HepG2 (cell line): Measurements from ENCODE around the gene PTGIS. TPM values are rescaled to one million over a fixed set of nuclear protein-coding genes. Genes with fewer than 3 reads are reported as not detected.
A peak's percentile ranks its signal among the peaks of the same experiment; 100 is the strongest.

ENCODE experiments used
- NAIF1 ChIP-seq: sonication (generic); formaldehyde crosslinking; IDR thresholded peaks from 2 replicates; pipeline ENCODE4 v1.5.0; 2020; ENCODE audit warnings: mild to moderate bottlenecking, missing genetic modification reagents, borderline replicate concordance
- NCOA1 ChIP-seq: sonication (generic); formaldehyde crosslinking; IDR thresholded peaks from 2 replicates; pipeline ENCODE4 v1.9.0; 2021; ENCODE audit warnings: missing genetic modification reagents
- NFKBIZ ChIP-seq: IDR thresholded peaks from 2 replicates; pipeline ENCODE4 v1.6.1; 2018; ENCODE audit warnings: missing genetic modification reagents, missing compliant biosample characterization
- TMF1 ChIP-seq: sonication (generic); formaldehyde crosslinking; IDR thresholded peaks from 2 replicates; pipeline ENCODE4 v1.8.1; 2022; ENCODE audit warnings: low read depth, missing genetic modification reagents
- ZNF142 ChIP-seq: sonication (generic); formaldehyde crosslinking; IDR thresholded peaks from 2 replicates; pipeline ENCODE4 v1.4.0; 2020; ENCODE audit warnings: missing genetic modification reagents
- ZNF143 ChIP-seq: sonication (generic); formaldehyde crosslinking; IDR thresholded peaks from 2 replicates; pipeline ENCODE4 v1.4.0; 2020; ENCODE audit warnings: missing genetic modification reagents
- polyA plus RNA-seq, 8 experiments: library from polyadenylated mRNA; depleted of rRNA in 3 of 8; stranded (reverse) in 7 of 8; unstranded in 1 of 8; fragments of >200 nt; fragmentation: Illumina TruSeq in 4 of 8; extraction: Trizol in 4 of 8; gene quantifications; 2 replicates each; pipeline versions ENCODE4 v1.2.1 to v1.2.3, GENCODE V29; 2011 to 2016; ENCODE audit warnings: low read depth in 4 of 8, missing spikeins in 1 of 8, mixed read lengths in 1 of 8; ENCODE audit not compliant: insufficient read depth in 1 of 8
- total RNA-seq, 5 experiments: library from RNA; depleted of rRNA; stranded (reverse); fragments of >200 nt; fragmentation: Illumina TruSeq; extraction: Trizol; gene quantifications; 2 replicates each; pipeline ENCODE4 v1.2.3, GENCODE V29; 2016; ENCODE audit warnings: low read depth in 1 of 5
- TF ChIP-seq, protein P1 (sequence below): sonication (generic); formaldehyde crosslinking; conservative IDR thresholded peaks from 2 replicates; pipeline ENCODE4 v1.8.1; 2023; ENCODE audit warnings: missing genetic modification reagents

PTGIS gene
- total and polyA plus RNA-seq, 2 of the 13 experiments (the other 11 are each of a cell fraction or from before 2014, with no cell fraction given), result not detected

- no peak for TF ChIP-seq ZNF142 (CRISPR knock-in tag)
- no peak for TF ChIP-seq NAIF1 (CRISPR knock-in tag)
- TF ChIP-seq NCOA1 (CRISPR knock-in tag), result no peak
- no peak for TF ChIP-seq TMF1
- no peak for TF ChIP-seq NFKBIZ
- TF ChIP-seq, protein P1, sequence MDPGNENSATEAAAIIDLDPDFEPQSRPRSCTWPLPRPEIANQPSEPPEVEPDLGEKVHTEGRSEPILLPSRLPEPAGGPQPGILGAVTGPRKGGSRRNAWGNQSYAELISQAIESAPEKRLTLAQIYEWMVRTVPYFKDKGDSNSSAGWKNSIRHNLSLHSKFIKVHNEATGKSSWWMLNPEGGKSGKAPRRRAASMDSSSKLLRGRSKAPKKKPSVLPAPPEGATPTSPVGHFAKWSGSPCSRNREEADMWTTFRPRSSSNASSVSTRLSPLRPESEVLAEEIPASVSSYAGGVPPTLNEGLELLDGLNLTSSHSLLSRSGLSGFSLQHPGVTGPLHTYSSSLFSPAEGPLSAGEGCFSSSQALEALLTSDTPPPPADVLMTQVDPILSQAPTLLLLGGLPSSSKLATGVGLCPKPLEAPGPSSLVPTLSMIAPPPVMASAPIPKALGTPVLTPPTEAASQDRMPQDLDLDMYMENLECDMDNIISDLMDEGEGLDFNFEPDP (CRISPR knock-in tag), result 0 out of 2 replicates have a peak, but pooled peaks have one; percentile 18
- no peak for TF ChIP-seq ZNF143 (CRISPR knock-in tag)
Observed at GRCh38 chr20:49595346-49595745, 27.4 kb upstream of the PTGIS start (continued).
